GM12878 (cell line): ENCODE measurements around the gene CREB5. TPM values are rescaled to one million over a fixed set of nuclear protein-coding genes. Genes with fewer than 3 reads are reported as not detected.

Experiments used
- ATAC-seq: fragments of 200-7000 bp; cut with Tn5 transposase; 3 replicates; pipeline ENCODE4 v1.9.1; 2020; ENCODE audit warnings: mild to moderate bottlenecking, moderate library complexity
- BruUV-seq: library from RNA; stranded (reverse); fragments of 400-500 nt; replicated peaks from 2 replicates; lab custom pipeline; 2021; lab: Mats Ljungman, UMichigan
- CTCF ChIA-PET: fragments of 300-600 bp; sonication (Branson Sonifier 250); formaldehyde crosslinking; extraction: SDS; loops from one replicate; lab custom pipeline; 2021; ENCODE audit warnings: inconsistent platforms; lab: Yijun Ruan, JAX
- POLR2A ChIA-PET: fragments of 350-600 bp; formaldehyde crosslinking; extraction: SDS; loops from one replicate; lab custom pipeline; 2021; ENCODE audit warnings: inconsistent platforms; lab: Charles Lee
- RAD21 ChIA-PET: fragments of 300-600 bp; sonication (Branson Sonifier 250); formaldehyde crosslinking; loops from one replicate; lab custom pipeline; 2023; ENCODE audit warnings: antibody characterized with exemption; ENCODE audit not compliant: unreplicated experiment; lab: Charles Lee
- SMC1A ChIA-PET: fragments of 300-600 bp; sonication (Branson Sonifier 250); formaldehyde crosslinking; loops from one replicate; lab custom pipeline; 2023; ENCODE audit not compliant: unreplicated experiment, uncharacterized antibody; lab: Charles Lee
- DNase-seq: peaks from one replicate; pipeline ENCODE4 v3.0.0-alpha.2; 2011; ENCODE audit warnings: low read depth, low spot score
- FAIRE-seq: peaks from 3 replicates; lab custom pipeline; 2011; peaks lifted over from hg19 to GRCh38; lab: Jason Lieb, UNC
- H2AFZ ChIP-seq: 2 replicates; pipeline ENCODE4 v1.6.0; 2011; ENCODE audit warnings: low read depth, low read length, control low read depth; ENCODE audit not compliant: control insufficient read depth
- H3K27ac ChIP-seq: 2 replicates; pipeline ENCODE4 v1.5.1; 2011; ENCODE audit warnings: control low read depth; ENCODE audit not compliant: control insufficient read depth, insufficient read depth
- H3K27me3 ChIP-seq, 2 experiments: replicated peaks in 1 of 2; 2 replicates each; pipeline versions ENCODE4 v1.6.0 to v1.6.1; 2011; ENCODE audit warnings: low read length in 1 of 2; ENCODE audit not compliant: control insufficient read depth in 2 of 2, insufficient read depth in 2 of 2
- H3K36me3 ChIP-seq, 2 experiments: 2 replicates each; pipeline ENCODE4 v1.5.1; 2011; ENCODE audit warnings: low read length in 1 of 2; ENCODE audit not compliant: control insufficient read depth in 2 of 2, insufficient read depth in 2 of 2
- H3K4me1 ChIP-seq: 2 replicates; pipeline ENCODE4 v1.6.1; 2011; ENCODE audit warnings: mild to moderate bottlenecking, low read length, moderate library complexity, mixed read lengths; ENCODE audit not compliant: control insufficient read depth, insufficient read depth
- H3K4me2 ChIP-seq: 2 replicates; pipeline ENCODE4 v1.6.0; 2011; ENCODE audit warnings: control low read depth; ENCODE audit not compliant: control insufficient read depth, insufficient read depth
- H3K4me3 ChIP-seq: fragments of 200-600 bp; sonication (generic); 2 replicates; pipeline ENCODE4 v1.5.1; 2016
- H3K79me2 ChIP-seq: 2 replicates; pipeline ENCODE4 v1.6.0; 2011; ENCODE audit warnings: low read length; ENCODE audit not compliant: control insufficient read depth, insufficient read depth
- H3K9ac ChIP-seq: 2 replicates; pipeline ENCODE4 v1.8.0; 2011; ENCODE audit warnings: low read length, control low read depth, mixed read lengths; ENCODE audit not compliant: control insufficient read depth, insufficient read depth
- H3K9me3 ChIP-seq: replicated peaks from 3 replicates; pipeline ENCODE4 v1.5.1; 2011; ENCODE audit warnings: mild to moderate bottlenecking, low read length; ENCODE audit not compliant: control insufficient read depth, insufficient read depth
- H4K20me1 ChIP-seq: 2 replicates; pipeline ENCODE4 v1.6.0; 2011; ENCODE audit not compliant: control insufficient read depth, insufficient read depth
- MTA3 ChIP-seq: IDR thresholded peaks from 2 replicates; pipeline ENCODE4 v1.6.1; 2012; ENCODE audit warnings: low read length, inconsistent platforms, borderline replicate concordance
- NR2F1 ChIP-seq: fragments of 450-650 bp; conservative IDR thresholded peaks from 2 replicates; pipeline ENCODE4 v1.6.1; 2017; ENCODE audit warnings: mild to moderate bottlenecking
- PBX3 ChIP-seq: IDR thresholded peaks from 2 replicates; pipeline ENCODE4 v1.6.1; 2011; ENCODE audit warnings: mild to moderate bottlenecking, low read depth, low read length, moderate library complexity; ENCODE audit not compliant: insufficient replicate concordance
- RCOR1 ChIP-seq: conservative IDR thresholded peaks from 2 replicates; pipeline ENCODE4 v1.6.1; 2012; ENCODE audit warnings: low read depth, low read length, improper control_type of control experiment
- SP1 ChIP-seq: IDR thresholded peaks from one replicate; pipeline ENCODE4 v1.6.1; 2011; ENCODE audit warnings: low read depth, low read length
- TCF7 ChIP-seq: IDR thresholded peaks from 2 replicates; pipeline ENCODE4 v1.6.1; 2014; ENCODE audit warnings: antibody characterized with exemption, borderline replicate concordance
- WGBS: methylation state at CpG from one replicate; pipeline ENCODE4 v1.1.6; 2016; ENCODE audit warnings: low lambda C conversion rate; ENCODE audit not compliant: insufficient replicate concordance, insufficient coverage; ENCODE audit errors: missing lambda C conversion rate; 5-methylcytosine and 5-hydroxymethylcytosine counted together
- in situ Hi-C: fragments of 300-500 bp; cut with MboI; formaldehyde crosslinking; loops from 9 replicates; pipeline ENCODE4 v1.14.3; 2018; ENCODE audit warnings: mixed read lengths
- intact Hi-C: fragments of 100-400 bp; cut with micrococcal nuclease; formaldehyde crosslinking; loops from one replicate; pipeline ENCODE4 v1.14.2; 2022; ENCODE audit not compliant: unreplicated experiment
- polyA plus RNA-seq, 11 experiments: library from polyadenylated mRNA; depleted of rRNA in 4 of 11; unstranded in 6 of 11; stranded (reverse) in 5 of 11; fragments of >200 nt; fragmentation: Nextera tagmentation in 4 of 11; fragmentation: Illumina TruSeq in 1 of 11; extraction: Ambion mirVana in 4 of 11; extraction: Trizol in 1 of 11; gene quantifications; 1 replicate in 1 of 11; 2 replicates in 10 of 11; pipeline versions ENCODE4 v1.2.1 to v1.2.3, GENCODE V29; 2011 to 2016; ENCODE audit warnings: inconsistent platforms in 2 of 11, missing spikeins in 2 of 11, low read depth in 1 of 11
- total RNA-seq, 4 experiments: library from RNA; depleted of rRNA in 3 of 4; stranded (reverse); fragments of >200 nt in 3 of 4; fragmentation: Illumina TruSeq in 1 of 4; extraction: Trizol in 1 of 4; gene quantifications; 2 replicates each; pipeline versions ENCODE4 v1.2.1 to v1.2.3, GENCODE V29; 2013 to 2021

The CREB5 gene
- total and polyA plus RNA-seq, 10 of the 15 experiments (the other 5 are each of a cell fraction or from before 2014, with no cell fraction given), result 12.9 to 74.1 (median 53.0) TPM

DNA sequence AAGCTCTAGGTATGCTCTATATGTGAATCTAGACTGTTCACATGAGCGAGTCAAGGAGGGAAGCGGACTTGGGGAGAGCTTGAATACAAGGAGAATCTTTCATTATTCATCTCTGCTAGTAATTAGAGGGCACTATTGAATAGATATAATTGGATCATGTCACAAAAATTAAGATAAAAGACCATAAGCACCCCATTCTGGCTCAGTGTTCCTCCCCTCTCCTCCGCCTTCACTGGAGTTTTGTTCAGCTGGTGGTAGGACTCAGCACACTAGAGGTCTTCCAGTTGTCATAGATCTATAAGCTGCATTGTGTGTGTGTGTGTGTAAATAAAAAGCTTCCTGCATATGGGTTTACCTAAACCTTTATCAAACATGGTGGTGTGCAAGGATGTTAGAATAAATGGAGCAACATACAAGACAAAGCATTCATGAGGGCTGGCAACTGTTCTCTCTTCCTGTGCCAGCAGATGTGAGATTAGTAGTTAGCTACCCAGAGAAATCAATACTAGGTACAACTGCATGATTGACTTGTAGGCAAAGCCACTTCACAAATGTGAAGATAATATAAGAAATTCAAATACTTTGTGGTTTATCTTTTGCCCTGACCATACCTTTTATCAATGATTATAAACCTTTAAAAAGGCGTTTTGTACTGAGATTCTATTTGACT is 142.6 kb downstream of the CREB5 start:
- H3K9ac ChIP-seq, result no peak overlapping the region
- in situ Hi-C loops, result no loop called here
- H3K4me1 ChIP-seq, result no peaks in the 10 kb centered on the region
- H3K4me2 ChIP-seq, result no peak overlapping the region
- peaks cover 0 to 2% of the 10 kb centered on the region in 2 experiments; a peak in 1 of 4 replicates for H3K27me3 ChIP-seq
- ChIA-PET POLR2A (interaction anchor here (1.0 to 1.2 kb wide), 3 partner anchors 10 to 15 kb away, joined by 3 read pairs; no protein-coding TSS in a partner anchor), SMC1A (interaction anchor here (0.6 to 12.6 kb wide), 7 partner anchors 8 to 165 kb away, joined by 3 to 101 read pairs (median 4); no protein-coding TSS in a partner anchor), CTCF (interaction anchor here (0.8 kb wide), 1 partner anchor 21 kb away, joined by 4 read pairs; no protein-coding TSS in a partner anchor), RAD21 (no interaction called here)
- DNase-seq, result no peak
- TF ChIP-seq SP1, result no peak
- no peak for TF ChIP-seq PBX3
- TF ChIP-seq TCF7, result no peak
- WGBS, result 63% methylated on average over 4 of the region's 4 CpGs
- BruUV-seq, result no TSS peak
- no peaks in the 10 kb centered on the region for H3K36me3 ChIP-seq
- no peaks in the 10 kb centered on the region for H3K9me3 ChIP-seq
- no peak overlapping the region for H3K4me3 ChIP-seq
- no peak overlapping the region for H2AFZ ChIP-seq
- no peak overlapping the region for H3K27ac ChIP-seq
- intact Hi-C loops, result no loop called here
- no peak for FAIRE-seq
- ATAC-seq, result no peak
- no peaks in the 10 kb centered on the region for H3K79me2 ChIP-seq
- no peaks in the 10 kb centered on the region for H4K20me1 ChIP-seq

- in situ Hi-C loops, result no loop called here
- ATAC-seq (no peak), DNase-seq (no peak), FAIRE-seq (no peak)
- H3K27ac ChIP-seq, result no peak overlapping the region
- RAD21 ChIA-PET, result interaction anchor here (2.1 kb wide), 1 partner anchor 14 kb away, joined by 7 read pairs; no protein-coding TSS in a partner anchor
- CTCF ChIA-PET, result interaction anchor here (1.2 to 1.6 kb wide), 3 partner anchors 9 to 14 kb away, joined by 3 to 6 read pairs (median 4); no protein-coding TSS in a partner anchor
- H3K4me2 ChIP-seq, result no peak overlapping the region
- TF ChIP-seq MTA3 (no peak), RCOR1 (no peak), NR2F1 (no peak)
- H3K9ac ChIP-seq, result no peak overlapping the region
- H3K79me2 ChIP-seq, result no peaks in the 10 kb centered on the region
- BruUV-seq, result no TSS peak
- no peaks in the 10 kb centered on the region for H3K36me3 ChIP-seq
- no peaks in the 10 kb centered on the region for H3K4me1 ChIP-seq
- SMC1A ChIA-PET, result interaction anchor here (0.9 to 12.6 kb wide), 8 partner anchors 9 to 271 kb away, joined by 3 to 101 read pairs (median 5); no protein-coding TSS in a partner anchor
- H4K20me1 ChIP-seq, result no peaks in the 10 kb centered on the region
- 65% methylated on average over 8 of the region's 8 CpGs for WGBS
- H3K27me3 ChIP-seq, result peaks cover 0 to 2% of the 10 kb centered on the region in 2 experiments; a peak in 1 of 4 replicates
- POLR2A ChIA-PET, result interaction anchor here (1.1 to 1.2 kb wide), 2 partner anchors 14 to 82 kb away, joined by 3 to 4 read pairs; no protein-coding TSS in a partner anchor
- intact Hi-C loops, result no loop called here
- no peak overlapping the region for H3K4me3 ChIP-seq
- H3K9me3 ChIP-seq, result no peaks in the 10 kb centered on the region
- H2AFZ ChIP-seq, result no peak overlapping the region
These were observed 143.7 kb downstream of the CREB5 start for GRCh38 chr7:28556025-28556424.
